Muscle layer of colon (tissue), 2 donors: ENCODE measurements around the gene MAJIN.
"Not testable (repeated sequence)": the region's sequence is repeated elsewhere in the genome, so short reads cannot be mapped to it uniquely, and the experiment has no call there.

ENCODE experiments used
- H3K27ac ChIP-seq: one replicate; pipeline ENCODE4 v1.7.0; 2013; ENCODE audit warnings: low read depth, mild to moderate bottlenecking, low read length, moderate library complexity
- H3K27me3 ChIP-seq, 2 donors: one replicate each; pipeline ENCODE4 v1.7.0; 2013; ENCODE audit warnings: low read length in 2 of 2, mild to moderate bottlenecking in 2 of 2; ENCODE audit not compliant: insufficient read depth in 2 of 2, control insufficient read depth in 1 of 2
- H3K36me3 ChIP-seq: one replicate; pipeline ENCODE4 v1.7.0; 2013; ENCODE audit warnings: mild to moderate bottlenecking, low read length; ENCODE audit not compliant: insufficient read depth
- H3K4me1 ChIP-seq: one replicate; pipeline ENCODE4 v1.7.0; 2013; ENCODE audit warnings: mild to moderate bottlenecking, low read length; ENCODE audit not compliant: insufficient read depth
- H3K4me3 ChIP-seq, 2 donors: one replicate each; pipeline ENCODE4 v1.7.0; 2013; ENCODE audit warnings: low read length in 2 of 2, low read depth in 1 of 2, mild to moderate bottlenecking in 1 of 2, moderate library complexity in 1 of 2
- H3K9ac ChIP-seq: one replicate; pipeline ENCODE4 v1.7.0; 2013; ENCODE audit warnings: low read length
- H3K9me3 ChIP-seq: one replicate; pipeline ENCODE4 v1.7.0; 2013; ENCODE audit warnings: mild to moderate bottlenecking, low read length
- donor health status: abdominal sarcoma.
- donor health status: Adenocarcinoma of cecum.

MAJIN gene

DNA sequence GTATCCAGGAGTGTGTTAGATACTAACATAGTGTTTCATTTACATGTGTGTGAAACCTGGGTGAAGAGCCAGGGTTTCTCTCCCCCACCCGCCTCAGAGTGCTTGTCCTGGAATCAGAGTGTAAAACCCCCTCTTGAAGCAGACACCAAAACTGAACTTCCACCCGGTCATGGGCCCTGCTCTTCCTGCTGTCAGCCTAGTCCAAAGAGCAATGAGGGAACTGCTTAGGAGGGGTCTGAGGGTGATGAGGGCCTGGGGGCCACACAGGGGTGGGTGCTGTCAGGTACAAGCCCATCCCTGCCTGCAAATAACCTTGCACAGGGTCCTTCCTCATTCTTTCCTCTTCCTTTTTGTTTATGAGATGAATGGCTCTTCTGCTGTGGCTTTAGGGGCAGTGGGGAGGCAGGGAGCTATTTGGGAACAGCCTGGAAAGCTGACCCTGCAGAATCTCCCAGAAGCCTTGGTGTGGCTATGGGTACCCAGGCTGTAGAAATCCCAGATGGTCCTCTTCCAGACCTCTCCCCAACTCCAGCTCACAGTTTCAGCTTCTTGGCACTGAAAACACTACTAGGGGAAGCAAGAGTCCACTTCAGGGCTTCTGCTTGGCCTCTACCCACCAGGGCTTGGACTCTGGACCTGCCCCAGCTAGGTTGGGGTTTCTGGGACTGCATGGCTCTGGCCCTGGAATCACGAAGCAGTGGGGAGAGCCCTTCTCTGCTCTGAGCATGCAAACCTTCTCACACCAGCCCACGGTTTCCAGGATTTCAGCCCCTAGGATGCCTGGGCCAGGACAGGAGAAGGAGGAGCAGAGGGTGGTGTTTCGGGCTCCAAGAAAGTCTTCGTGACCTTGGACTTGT lies 16.3 kb upstream of the MAJIN start:
- no peaks in the 10 kb centered on the region for H3K9me3 ChIP-seq
- H3K9ac ChIP-seq = no peak overlapping the region
- peaks cover 5% of the 10 kb centered on the region for H3K4me1 ChIP-seq
- H3K4me3 ChIP-seq = no peak overlapping the region
- no peaks in the 10 kb centered on the region for H3K27me3 ChIP-seq
- H3K27ac ChIP-seq = no peak overlapping the region
- H3K36me3 ChIP-seq = no peaks in the 10 kb centered on the region

DNA sequence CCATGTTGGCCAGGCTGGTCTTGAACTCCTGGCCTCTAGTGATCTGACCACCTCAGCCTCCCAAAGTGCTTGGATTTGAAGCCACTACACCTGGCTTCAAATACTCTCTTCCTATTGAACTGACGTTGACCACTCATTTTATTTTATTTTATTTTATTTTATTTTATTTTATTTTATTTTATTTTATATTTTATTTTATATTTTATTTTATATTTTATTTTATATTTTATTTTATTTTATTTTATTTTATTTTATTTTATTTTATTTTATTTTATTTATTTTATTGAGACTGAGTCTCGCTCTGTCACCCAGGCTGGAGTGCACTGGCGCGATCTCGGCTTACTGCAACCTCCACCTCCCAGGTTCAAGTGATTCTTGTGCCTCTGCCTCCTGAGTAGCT lies 11.4 kb upstream of the MAJIN start:
- not testable (repeated sequence) for H3K9ac ChIP-seq, H3K4me3 ChIP-seq, H3K36me3 ChIP-seq, H3K9me3 ChIP-seq, H3K27me3 ChIP-seq, H3K27ac ChIP-seq, H3K4me1 ChIP-seq

DNA sequence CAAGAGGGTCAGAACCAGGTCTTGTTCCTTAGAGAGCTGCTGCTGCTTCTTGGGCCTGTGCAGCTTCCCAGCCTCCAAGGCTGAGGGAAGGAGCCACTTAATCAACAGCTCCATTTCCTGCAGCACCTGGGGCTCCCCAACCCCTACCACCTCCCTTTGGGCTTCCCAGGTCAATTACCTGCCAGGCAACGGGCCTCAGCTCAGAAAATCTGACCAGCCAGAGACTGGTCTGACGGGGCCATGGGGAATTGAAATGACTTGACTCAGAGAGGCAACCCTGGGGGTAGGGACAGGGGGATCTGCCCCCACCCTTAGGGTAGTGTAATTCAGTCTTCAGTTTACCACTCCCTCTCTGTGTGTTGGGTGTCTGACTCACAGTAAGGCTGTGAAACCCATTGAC lies 4.7 kb upstream of the MAJIN start:
- H3K4me1 ChIP-seq = no peaks in the 10 kb centered on the region
- no peak overlapping the region for H3K4me3 ChIP-seq
- H3K9ac ChIP-seq = no peak overlapping the region
- H3K27ac ChIP-seq = no peak overlapping the region
- H3K27me3 ChIP-seq = no peaks in the 10 kb centered on the region
- no peaks in the 10 kb centered on the region for H3K9me3 ChIP-seq
- no peaks in the 10 kb centered on the region for H3K36me3 ChIP-seq

DNA sequence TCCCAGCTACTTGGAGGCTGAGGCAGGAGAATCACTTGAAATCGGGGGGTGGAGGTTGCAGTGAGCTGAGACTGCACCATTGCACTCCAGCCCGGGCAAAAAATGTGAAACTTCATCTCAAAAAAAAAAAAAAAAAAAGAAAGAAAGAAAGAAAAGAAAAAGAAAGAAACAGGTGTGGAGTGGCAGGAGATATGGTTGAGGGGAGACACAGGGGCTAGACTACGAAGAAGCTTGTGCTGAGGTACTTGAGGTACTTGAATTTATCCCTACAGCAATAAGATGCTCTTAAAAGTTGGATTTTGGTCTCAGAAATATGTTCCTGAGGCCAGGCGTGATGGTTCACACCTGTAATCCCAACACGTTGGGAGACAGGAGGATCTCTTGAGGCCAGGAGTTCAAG lies 2.2 kb upstream of the MAJIN start:
- H3K27me3 ChIP-seq = no peaks in the 10 kb centered on the region
- H3K9me3 ChIP-seq = no peaks in the 10 kb centered on the region
- H3K4me3 ChIP-seq = no peak overlapping the region
- no peaks in the 10 kb centered on the region for H3K36me3 ChIP-seq
- H3K27ac ChIP-seq = no peak overlapping the region
- H3K9ac ChIP-seq = no peak overlapping the region
- no peaks in the 10 kb centered on the region for H3K4me1 ChIP-seq

DNA sequence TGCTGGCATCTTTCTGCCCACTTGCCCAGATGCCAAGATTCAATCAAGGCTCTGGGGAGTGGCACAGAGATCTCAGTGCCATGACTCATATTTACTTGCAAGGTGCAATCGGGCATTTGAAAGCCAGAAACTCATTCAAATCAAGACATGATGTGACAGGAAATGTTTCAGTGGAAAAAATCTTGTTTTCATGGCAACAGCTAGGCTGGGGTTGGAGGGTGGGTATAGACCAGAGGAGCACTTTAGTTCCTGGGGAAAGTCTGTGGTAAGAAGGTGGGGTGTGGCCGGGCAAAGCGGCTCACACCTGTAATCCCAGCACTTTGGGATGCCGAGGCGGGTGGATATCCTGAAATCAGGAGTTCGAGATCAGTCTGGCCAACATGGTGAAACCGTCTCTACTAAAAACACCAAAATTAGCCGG lies 1.2 kb downstream of the MAJIN start:
- Histone ChIP-seq H3K9ac (no peak overlapping the region), H3K36me3 (no peaks in the 10 kb centered on the region), H3K4me1 (no peaks in the 10 kb centered on the region), H3K27ac (no peak overlapping the region), H3K9me3 (no peaks in the 10 kb centered on the region), H3K27me3 (no peaks in the 10 kb centered on the region), H3K4me3 (no peak overlapping the region)

DNA sequence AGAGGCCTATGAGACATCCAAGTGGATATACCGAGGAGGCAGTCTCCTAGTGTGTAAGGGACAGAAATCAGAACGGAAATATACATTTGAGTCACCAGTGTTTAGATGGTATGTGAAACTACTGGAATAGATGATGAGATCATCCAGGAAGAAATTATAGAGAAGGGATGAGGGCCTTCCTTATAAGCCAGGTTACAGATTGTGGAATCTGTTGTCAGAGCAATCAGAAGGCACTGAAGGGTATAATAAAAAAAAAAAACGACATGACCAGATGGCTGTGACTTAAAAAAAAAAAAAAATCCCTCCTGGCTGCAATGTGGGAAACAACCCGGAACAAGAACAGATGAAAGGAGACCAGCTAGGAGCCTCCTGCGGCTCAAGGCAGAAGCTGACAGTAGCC lies 2.7 kb downstream of the MAJIN start:
- Histone ChIP-seq H3K4me3 (no peak overlapping the region), H3K9ac (no peak overlapping the region), H3K36me3 (no peaks in the 10 kb centered on the region)

DNA sequence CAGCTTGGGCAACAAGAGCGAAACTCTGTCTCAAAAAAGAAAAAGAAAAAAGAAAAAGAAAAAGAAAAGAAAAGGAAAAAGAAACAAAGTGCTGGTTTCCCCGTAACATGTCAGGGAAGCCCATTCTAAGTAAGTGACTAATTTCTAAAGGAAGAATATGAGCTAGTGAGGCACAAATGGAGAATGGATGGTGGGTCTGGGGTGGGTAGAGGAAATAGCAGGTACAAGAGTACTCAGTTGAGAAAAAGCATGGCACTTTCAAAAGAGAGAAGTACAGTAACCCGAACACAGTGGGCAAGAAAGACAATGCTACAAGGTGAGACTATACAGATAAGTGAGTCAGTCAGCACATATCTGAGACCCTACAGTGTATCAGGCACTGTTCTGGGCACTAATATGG lies 4.5 kb downstream of the MAJIN start:
- Histone ChIP-seq H3K36me3 (no peaks in the 10 kb centered on the region), H3K9ac (no peak overlapping the region), H3K4me1 (no peaks in the 10 kb centered on the region), H3K9me3 (no peaks in the 10 kb centered on the region), H3K27ac (no peak overlapping the region), H3K27me3 (no peaks in the 10 kb centered on the region), H3K4me3 (no peak overlapping the region)

More for the DNA sequence above, 2.7 kb downstream of the MAJIN start:
- Histone ChIP-seq H3K4me1 (no peaks in the 10 kb centered on the region), H3K27me3 (no peaks in the 10 kb centered on the region), H3K9me3 (no peaks in the 10 kb centered on the region), H3K27ac (no peak overlapping the region)

DNA sequence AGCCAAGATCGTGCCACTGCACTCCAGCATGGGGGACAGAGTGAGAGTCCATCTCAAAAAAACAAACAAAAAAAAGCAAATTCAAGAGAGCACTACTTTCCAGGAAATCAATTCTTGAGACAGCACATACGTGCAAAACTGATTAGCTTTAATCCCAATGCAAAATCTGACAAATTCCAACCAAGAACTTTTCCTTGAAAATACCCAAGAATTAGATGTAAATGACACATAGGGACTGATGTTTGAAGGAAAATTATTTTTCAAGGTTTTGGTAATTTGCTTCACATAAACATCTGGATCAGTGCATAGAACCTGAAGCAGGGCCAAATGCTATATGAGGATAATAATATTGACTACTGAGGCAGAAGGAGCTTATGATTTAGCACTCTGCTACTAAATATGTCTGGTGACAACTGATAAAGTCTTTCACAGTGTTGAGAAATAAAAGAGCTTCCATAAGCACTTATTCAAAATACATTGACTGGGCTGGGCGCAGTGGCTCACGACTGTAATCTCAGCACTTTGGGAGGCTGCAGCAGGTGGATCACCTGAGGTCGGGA lies 8.8 kb downstream of the MAJIN start:
- Histone ChIP-seq H3K36me3 (no peaks in the 10 kb centered on the region), H3K4me3 (no peak overlapping the region), H3K27me3 (no peaks in the 10 kb centered on the region), H3K4me1 (no peaks in the 10 kb centered on the region), H3K27ac (no peak overlapping the region), H3K9ac (no peak overlapping the region), H3K9me3 (no peaks in the 10 kb centered on the region)

DNA sequence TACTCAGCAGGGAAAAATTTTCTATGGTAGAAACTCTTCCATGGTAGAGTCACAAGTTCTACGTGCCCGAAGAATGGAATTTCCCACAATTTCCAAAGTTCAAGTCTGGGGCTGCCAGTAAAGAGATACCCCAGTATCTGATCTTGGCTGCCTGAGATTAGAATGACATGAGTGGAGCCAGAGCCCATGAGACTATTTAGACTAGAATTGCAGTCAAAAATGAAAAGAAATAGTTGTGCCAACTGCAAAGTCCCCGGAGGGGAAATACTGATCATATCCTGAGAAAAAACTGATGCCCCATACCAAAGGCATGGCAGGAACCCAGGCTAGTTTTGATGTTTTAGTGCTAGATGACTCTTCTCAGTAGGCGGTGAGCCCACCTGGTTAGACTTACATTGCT lies 11.2 kb downstream of the MAJIN start:
- Histone ChIP-seq H3K4me3 (no peak overlapping the region), H3K4me1 (no peaks in the 10 kb centered on the region), H3K36me3 (no peaks in the 10 kb centered on the region), H3K27me3 (no peaks in the 10 kb centered on the region), H3K9me3 (no peaks in the 10 kb centered on the region), H3K27ac (no peak overlapping the region), H3K9ac (no peak overlapping the region)

DNA sequence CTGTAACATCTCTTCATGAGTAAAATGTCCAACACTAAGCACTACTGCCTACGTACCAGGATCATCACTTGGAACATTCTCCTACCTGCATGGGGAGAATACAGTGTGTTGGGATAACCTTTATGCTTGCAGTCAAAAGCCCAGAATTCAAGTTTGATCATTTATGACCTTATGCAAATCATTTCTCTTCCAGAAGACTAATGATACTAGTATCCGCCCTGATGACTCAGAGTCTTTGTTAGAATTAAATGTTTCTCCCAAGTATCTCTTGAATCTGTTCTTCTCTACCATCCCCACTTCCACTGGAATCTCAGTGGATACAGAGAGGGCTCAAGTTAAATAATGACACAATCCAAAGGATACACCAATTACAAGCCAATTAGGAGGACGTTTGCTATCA lies 12.4 kb downstream of the MAJIN start:
- H3K9ac ChIP-seq = no peak overlapping the region
- H3K27me3 ChIP-seq = no peaks in the 10 kb centered on the region
- no peaks in the 10 kb centered on the region for H3K36me3 ChIP-seq
- peaks cover 4% of the 10 kb centered on the region for H3K4me1 ChIP-seq
- H3K9me3 ChIP-seq = no peaks in the 10 kb centered on the region
- H3K27ac ChIP-seq = no peak overlapping the region
- H3K4me3 ChIP-seq = no peak overlapping the region

DNA sequence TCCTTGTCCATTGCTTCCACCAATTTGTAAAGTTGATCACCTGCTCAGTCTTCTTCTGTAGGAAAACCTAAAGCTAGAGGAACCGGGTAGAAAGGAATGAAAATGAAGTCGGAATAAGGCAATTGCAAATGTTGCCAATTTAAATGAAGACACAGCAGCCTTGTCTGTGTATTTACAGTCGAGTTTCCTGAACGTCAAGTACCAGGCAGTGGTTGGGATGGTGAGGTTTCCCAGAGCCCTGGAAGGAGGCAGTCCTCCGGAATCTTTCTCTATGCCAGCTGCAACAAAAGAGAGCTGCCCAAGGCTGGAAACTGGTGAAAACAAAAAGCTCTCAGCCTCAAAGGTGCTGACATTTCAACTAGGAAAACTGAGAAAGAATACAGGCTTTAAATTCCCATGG lies 17.7 kb downstream of the MAJIN start:
- peak overlapping the region in 1 of 2 donors; percentile 25 for H3K4me3 ChIP-seq
- H3K9ac ChIP-seq = no peak overlapping the region
- H3K9me3 ChIP-seq = no peaks in the 10 kb centered on the region
- H3K36me3 ChIP-seq = no peaks in the 10 kb centered on the region
- peak overlapping the region; percentile 19 for H3K27ac ChIP-seq
- H3K4me1 ChIP-seq = peaks cover 10% of the 10 kb centered on the region
- no peaks in the 10 kb centered on the region for H3K27me3 ChIP-seq

DNA sequence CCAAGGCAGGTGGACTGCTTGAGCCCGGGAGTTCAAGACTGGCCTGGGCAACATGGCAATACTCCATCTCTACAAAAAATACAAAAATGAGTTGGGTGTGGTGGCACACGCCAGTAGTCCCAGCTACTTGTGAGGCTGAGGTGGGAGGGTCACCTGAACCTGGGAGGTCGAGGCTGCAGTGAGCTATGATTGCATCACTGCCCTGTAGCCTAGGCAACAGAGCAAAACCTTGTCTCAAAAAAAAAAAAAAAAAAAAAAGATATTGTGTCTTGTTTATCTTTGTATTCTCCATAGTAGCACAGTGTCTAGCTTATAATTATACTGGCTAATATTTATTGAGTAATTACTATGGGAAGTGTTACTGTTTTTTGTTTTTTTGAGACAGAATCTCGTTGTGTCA lies 20.4 kb downstream of the MAJIN start:
- Histone ChIP-seq H3K9ac (no peak overlapping the region), H3K9me3 (no peaks in the 10 kb centered on the region), H3K4me3 (no peak overlapping the region), H3K4me1 (peaks cover 10% of the 10 kb centered on the region), H3K27ac (no peak overlapping the region), H3K36me3 (no peaks in the 10 kb centered on the region), H3K27me3 (no peaks in the 10 kb centered on the region)
